Thoracic aorta endothelial cell (primary cell): ENCODE data around the gene DYNLL2. TPM values are rescaled to one million over a fixed set of nuclear protein-coding genes. Genes with fewer than 3 reads are reported as not detected.

Experiments used
- total RNA-seq: library from RNA; depleted of rRNA; stranded (reverse); fragments of >200 nt; gene quantifications from 2 replicates; pipeline ENCODE4 v1.2.3, GENCODE V29; 2012

Gene DYNLL2
- total RNA-seq: 12.9 and 14.9 TPM in 2 replicates

DNA sequence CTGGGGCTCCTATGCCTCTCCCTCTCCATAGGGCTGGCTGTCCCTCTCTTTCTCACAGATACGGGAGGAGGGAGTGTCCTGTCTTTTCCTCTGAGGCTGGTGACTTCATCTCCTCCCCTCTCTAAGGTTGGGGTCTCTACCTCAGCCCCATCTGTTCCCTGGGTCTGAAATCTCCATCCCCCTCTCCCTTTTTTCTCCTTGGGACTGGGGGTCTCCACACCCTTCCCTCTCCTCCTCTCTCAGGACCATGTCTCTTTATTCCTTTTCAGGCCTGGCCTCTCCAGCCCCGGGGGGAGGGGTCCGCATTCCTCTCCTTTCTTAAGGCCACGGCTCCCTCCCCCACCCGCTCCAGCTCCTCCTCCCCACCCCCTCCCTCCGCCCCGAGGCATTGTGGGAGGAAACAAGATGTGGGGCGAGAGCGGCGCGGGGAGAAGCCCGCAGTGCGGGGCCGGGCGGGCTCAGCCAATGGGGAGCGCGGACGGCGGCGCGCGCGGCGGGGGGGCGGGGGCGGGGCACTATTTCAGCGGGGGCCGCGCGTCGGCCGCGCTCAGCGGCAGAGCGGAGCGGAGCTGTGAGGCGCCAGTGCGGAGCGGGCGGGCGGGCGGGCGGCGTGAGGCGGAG, at the start of gene DYNLL2:
Gene DYNLL2, plus strand, starts transcription at position 550 of the 621 bp plus-strand sequence. CDS start 3,672 bp downstream, outside the sequence.

Other genes with a start within 250 kb of the DYNLL2 start
- gene MRPS23, start 233.4 kb upstream of the DYNLL2 start, total RNA-seq: 22.7 and 34.5 TPM in 2 replicates
- gene CUEDC1, start 128.0 kb upstream of the DYNLL2 start, total RNA-seq: 12.1 and 12.5 TPM in 2 replicates
- gene VEZF1, start 95.2 kb upstream of the DYNLL2 start, total RNA-seq: 42.3 and 69.2 TPM in 2 replicates
- gene SRSF1, start 76.2 kb upstream of the DYNLL2 start, total RNA-seq: 524 and 537 TPM in 2 replicates
- gene OR4D1, start 65.0 kb downstream of the DYNLL2 start, total RNA-seq: not detected in 2 replicates
- gene OR4D2, start 83.6 kb downstream of the DYNLL2 start, total RNA-seq: not detected in 2 replicates
- gene EPX, start 109.3 kb downstream of the DYNLL2 start, total RNA-seq: not detected in 2 replicates
- gene MKS1, start 135.8 kb downstream of the DYNLL2 start, total RNA-seq: 9.4 and 11.2 TPM in 2 replicates
- not detected in 2 replicates for gene LPO, start 155.2 kb downstream of the DYNLL2 start, total RNA-seq
- not detected in 2 replicates for gene MPO, start 197.5 kb downstream of the DYNLL2 start, total RNA-seq
- gene TSPOAP1, start 245.4 kb downstream of the DYNLL2 start, total RNA-seq: not detected in 2 replicates